K562 (cell line): ENCODE data around the gene INPP5D. TPM values are rescaled to one million over a fixed set of nuclear protein-coding genes. Genes with fewer than 3 reads are reported as not detected.

Experiments used
- ATAC-seq: fragments of 200-7000 bp; cut with Tn5 transposase; 3 replicates; pipeline ENCODE4 v1.9.1; 2020; ENCODE audit warnings: moderate library complexity
- BruUV-seq: library from RNA; stranded (reverse); fragments of 400-500 nt; replicated peaks from 2 replicates; lab custom pipeline; 2021; lab: Mats Ljungman, UMichigan
- CTCF ChIA-PET: fragments of 300-600 bp; formaldehyde crosslinking; extraction: SDS; loops from one replicate; lab custom pipeline; 2021; ENCODE audit warnings: low intra/inter-chr PET ratio; lab: Yijun Ruan, JAX
- POLR2A ChIA-PET: fragments of 300-600, 350-650 bp; sonication (Branson Sonifier 250); formaldehyde crosslinking; extraction: SDS; loops from one replicate; lab custom pipeline; 2021; ENCODE audit warnings: antibody characterized with exemption, inconsistent platforms; lab: Yijun Ruan, JAX
- DNase-seq, 4 experiments: peaks; one replicate each; pipeline versions ENCODE4 v3.0.0 to v3.0.0-alpha.2; 2011 to 2018; ENCODE audit warnings: low spot score in 3 of 4, mixed read lengths in 3 of 4; ENCODE audit errors: extremely low read depth in 1 of 4
- FAIRE-seq: peaks from 2 replicates; lab custom pipeline; 2011; peaks lifted over from hg19 to GRCh38; lab: Jason Lieb, UNC
- H2AFZ ChIP-seq: 2 replicates; pipeline ENCODE4 v1.6.0; 2011; ENCODE audit warnings: low read depth, low read length, control low read depth, inconsistent platforms
- H3K27ac ChIP-seq: fragments of 200-600 bp; 3 replicates; pipeline ENCODE4 v1.8.0; 2011; ENCODE audit warnings: low read depth, mild to moderate bottlenecking, control low read depth, inconsistent platforms, low read length, moderate library complexity, mixed read lengths; ENCODE audit errors: extremely low read depth
- H3K27me3 ChIP-seq, 2 experiments: fragments of 300-600 bp in 1 of 2; 2 replicates in 1 of 2; 3 replicates in 1 of 2; pipeline versions ENCODE4 v1.6.0 to v1.8.0; 2011; ENCODE audit warnings: inconsistent platforms in 2 of 2, low read length in 2 of 2, mild to moderate bottlenecking in 1 of 2, mixed read lengths in 1 of 2, moderate library complexity in 1 of 2; ENCODE audit not compliant: control insufficient read depth in 2 of 2, insufficient read depth in 2 of 2
- H3K36me3 ChIP-seq: fragments of 300-600 bp; 3 replicates; pipeline ENCODE4 v1.8.0; 2011; ENCODE audit warnings: mild to moderate bottlenecking, low read length, inconsistent platforms; ENCODE audit not compliant: control insufficient read depth, insufficient read depth
- H3K4me1 ChIP-seq, 2 experiments: fragments of 200-600 bp in 1 of 2; replicated peaks in 1 of 2; 2 replicates in 1 of 2; 3 replicates in 1 of 2; pipeline versions ENCODE4 v1.5.1 to v1.8.0; 2011; ENCODE audit warnings: inconsistent platforms in 2 of 2, low read length in 2 of 2, mild to moderate bottlenecking in 1 of 2, mixed read lengths in 1 of 2, moderate library complexity in 1 of 2; ENCODE audit not compliant: control insufficient read depth in 2 of 2, insufficient read depth in 2 of 2
- H3K4me2 ChIP-seq: 2 replicates; pipeline ENCODE4 v1.6.1; 2011; ENCODE audit warnings: low read length, control low read depth, inconsistent platforms, mixed read lengths; ENCODE audit not compliant: insufficient read depth
- H3K4me3 ChIP-seq: fragments of 200-600 bp; sonication (generic), shearing (Covaris generic); 2 replicates; pipeline ENCODE4 v1.5.1; 2016; ENCODE audit warnings: control low read depth, inconsistent platforms
- H3K79me2 ChIP-seq: fragments of 200-600 bp; 3 replicates; pipeline ENCODE4 v1.8.0; 2011; ENCODE audit warnings: low read length, inconsistent platforms; ENCODE audit not compliant: control insufficient read depth, insufficient read depth
- H3K9ac ChIP-seq, 2 experiments: 2 replicates each; pipeline versions ENCODE4 v1.6.0 to v1.6.1; 2011; ENCODE audit warnings: low read depth in 2 of 2, low read length in 2 of 2, control low read depth in 1 of 2, inconsistent platforms in 1 of 2, mild to moderate bottlenecking in 1 of 2, mixed read lengths in 1 of 2; ENCODE audit not compliant: insufficient read depth in 1 of 2
- H3K9me1 ChIP-seq: one replicate; pipeline ENCODE4 v1.6.0; 2011; ENCODE audit warnings: inconsistent platforms, mild to moderate bottlenecking, low read length, moderate library complexity; ENCODE audit not compliant: control insufficient read depth, insufficient read depth
- H3K9me3 ChIP-seq: replicated peaks from 2 replicates; pipeline ENCODE4 v1.5.1; 2011; ENCODE audit warnings: low read depth, low read length, inconsistent platforms; ENCODE audit not compliant: control insufficient read depth, insufficient read depth
- H4K20me1 ChIP-seq: replicated peaks from 2 replicates; pipeline ENCODE4 v1.6.1; 2011; ENCODE audit warnings: low read length, inconsistent platforms, mixed read lengths; ENCODE audit not compliant: control insufficient read depth, insufficient read depth
- L3MBTL2 ChIP-seq: fragments of 450-650 bp; IDR thresholded peaks from 2 replicates; pipeline ENCODE4 v1.6.1; 2016; ENCODE audit warnings: mild to moderate bottlenecking, moderate library complexity
- RBM39 ChIP-seq: fragments of 200-400 bp; formaldehyde crosslinking; optimal IDR thresholded peaks from 2 replicates; pipeline ENCODE3; 2018; ENCODE audit warnings: low read depth, low read length
- RCOR1 ChIP-seq, 2 experiments: IDR thresholded peaks; 2 replicates each; pipeline ENCODE4 v1.6.1; 2012; ENCODE audit warnings: low read depth in 2 of 2, low read length in 2 of 2, borderline replicate concordance in 1 of 2, improper control_type of control experiment in 1 of 2
- RFX1 ChIP-seq: fragments of 450-650 bp; IDR thresholded peaks from 2 replicates; pipeline ENCODE4 v1.6.1; 2016; ENCODE audit warnings: mild to moderate bottlenecking, moderate library complexity
- RFX5 ChIP-seq: IDR thresholded peaks from 2 replicates; pipeline ENCODE4 v1.6.1; 2011; ENCODE audit warnings: low read depth, mild to moderate bottlenecking, improper control_type of control experiment, low read length
- ZBTB11 ChIP-seq, 3 experiments: fragments of 200-800 bp in 1 of 3; fragments of 250-450 bp in 1 of 3; fragments of 450-650 bp in 1 of 3; sonication (Bioruptor Pico) in 1 of 3; sonication (Bioruptor generic) in 1 of 3; formaldehyde crosslinking in 1 of 3; IDR thresholded peaks; 2 replicates each; pipeline versions ENCODE4 v1.6.1 to v1.8.0; 2016 to 2022; ENCODE audit warnings: mild to moderate bottlenecking in 2 of 3, missing genetic modification characterization in 2 of 3, missing compliant biosample characterization in 1 of 3, moderate library complexity in 1 of 3
- ZNF518B ChIP-seq: fragments of 250-450 bp; sonication (Bioruptor Pico); IDR thresholded peaks from 2 replicates; pipeline ENCODE4 v1.5.0; 2021; ENCODE audit warnings: mild to moderate bottlenecking, moderate library complexity
- WGBS: fragments of 100-300 bp; shearing (Covaris generic); methylation state at CpG from one replicate; pipeline ENCODE4 v1.1.6; 2016; ENCODE audit warnings: low coverage, mixed read lengths; ENCODE audit not compliant: insufficient coverage; ENCODE audit errors: missing lambda C conversion rate; 5-methylcytosine and 5-hydroxymethylcytosine counted together
- in situ Hi-C: fragments of 300-500 bp; cut with MboI; formaldehyde crosslinking; loops from 4 replicates; pipeline ENCODE4 v1.15.0; 2018; ENCODE audit warnings: inconsistent platforms, mixed read lengths
- intact Hi-C: fragments of 100-400 bp; cut with micrococcal nuclease; formaldehyde crosslinking; loops from 2 replicates; pipeline ENCODE4 v1.14.2; 2022
- polyA plus RNA-seq, 8 experiments: library from polyadenylated mRNA; depleted of rRNA in 4 of 8; stranded (reverse) in 5 of 8; unstranded in 3 of 8; fragments of >200 nt; fragmentation: Nextera tagmentation in 2 of 8; fragmentation: Illumina TruSeq in 1 of 8; extraction: Ambion mirVana in 2 of 8; extraction: Trizol in 1 of 8; gene quantifications; 2 replicates each; pipeline versions ENCODE4 v1.2.1 to v1.2.3, GENCODE V29; 2011 to 2014; ENCODE audit warnings: inconsistent platforms in 1 of 8, missing spikeins in 1 of 8
- total RNA-seq, 7 experiments: library from RNA; depleted of rRNA in 6 of 7; stranded (reverse); fragments of >200 nt in 6 of 7; fragmentation: Illumina TruSeq in 2 of 7; extraction: Trizol in 2 of 7; gene quantifications; 2 replicates each; pipeline versions ENCODE4 v1.2.1 to v1.2.3, GENCODE V29; 2011 to 2021; ENCODE audit warnings: low replicate concordance in 1 of 7
- TF ChIP-seq, protein P1 (sequence below): sonication (generic); formaldehyde crosslinking; IDR thresholded peaks from 2 replicates; pipeline ENCODE4 v1.8.0; 2022; ENCODE audit warnings: missing genetic modification reagents, mild to moderate bottlenecking, borderline replicate concordance

INPP5D gene
- total and polyA plus RNA-seq, 9 of the 15 experiments (the other 6 are each of a cell fraction or from before 2014, with no cell fraction given): 0.55 to 6.2 (median 2.2) TPM

DNA sequence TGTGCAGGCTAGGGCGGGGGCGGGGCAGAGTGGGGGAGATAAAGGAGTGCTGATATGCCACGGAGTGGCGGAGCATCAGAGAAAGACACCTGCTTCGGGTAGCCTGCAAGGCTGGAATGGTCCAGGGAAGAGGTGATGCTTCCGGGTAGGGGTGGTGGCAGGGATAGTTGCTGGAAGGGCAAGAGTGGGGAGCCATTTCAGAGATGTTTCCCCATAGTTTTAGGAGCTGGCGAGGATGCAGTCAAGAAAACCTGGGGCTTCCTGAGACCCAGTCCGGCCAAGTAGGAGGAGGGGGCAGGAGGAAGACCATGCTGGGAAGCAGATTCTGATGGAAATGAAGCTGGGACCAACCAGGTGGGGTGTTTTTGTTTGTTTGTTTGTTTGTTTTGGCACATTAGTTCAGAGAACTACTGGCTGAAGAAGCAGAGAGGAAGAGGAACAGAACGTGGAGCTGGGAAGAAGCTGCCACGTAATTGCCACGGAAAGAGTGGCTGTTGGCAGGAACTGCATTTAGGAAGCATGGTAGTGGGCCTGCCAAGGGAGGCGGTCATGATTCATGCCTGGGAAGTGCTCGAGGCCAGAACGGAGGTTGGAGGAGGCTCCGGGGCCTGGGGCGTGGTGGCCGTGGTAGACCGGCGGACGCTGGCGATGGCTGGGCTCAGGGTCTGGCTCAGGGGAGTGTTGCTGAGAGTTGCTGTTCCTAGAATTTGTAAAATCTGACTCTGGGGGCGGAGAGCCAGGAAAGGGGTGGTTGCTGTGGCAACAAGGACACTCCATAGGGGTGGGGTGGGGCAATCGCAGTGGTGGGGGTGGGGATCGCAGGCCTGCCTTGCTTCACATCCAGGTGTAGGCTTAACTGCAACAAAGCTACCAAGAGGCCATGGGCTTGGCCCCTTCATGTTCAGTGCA lies 8.6 kb upstream of the INPP5D start:
- Histone ChIP-seq H3K27ac (no peak overlapping the region), H2AFZ (peak overlapping the region; percentile 24; the same call in 1 of the 2 replicates), H3K4me2 (peak overlapping the region; percentile 46), H3K27me3 (peaks cover 0 to 14% of the 10 kb centered on the region in 2 experiments; a peak in 1 of 5 replicates), H3K79me2 (no peaks in the 10 kb centered on the region), H3K9ac (no peak overlapping the region), H3K4me1 (peaks cover 0 to 11% of the 10 kb centered on the region in 2 experiments; a peak in 3 of 5 replicates), H3K9me3 (no peaks in the 10 kb centered on the region), H3K9me1 (no peaks in the 10 kb centered on the region), H4K20me1 (no peaks in the 10 kb centered on the region), H3K4me3 (no peak overlapping the region), H3K36me3 (no peaks in the 10 kb centered on the region)
- intact Hi-C loops: no loop called here
- POLR2A ChIA-PET: interaction anchor here (0.6 kb wide), 1 partner anchor 8 kb away, joined by 3 read pairs; the partner anchor contains the start of gene INPP5D
- WGBS: 19% methylated on average over 16 of the region's 24 CpGs
- no peak for FAIRE-seq
- DNase-seq: peak; percentile 21 to 45 (median 34)
- in situ Hi-C loops: no loop called here
- CTCF ChIA-PET: no interaction called here
- BruUV-seq: no TSS peak
- ATAC-seq: peak; percentile 33; the same call in 2 of the 3 replicates
- TF ChIP-seq L3MBTL2 (no peak), RBM39 (no peak), RFX1 (peak; percentile 62), ZBTB11 (CRISPR knock-in tag; IDR thresholded peaks at IDR 0.05) (no peak), RCOR1 (IDR thresholded peaks at IDR 0.05; ENCODE audit: borderline replicate concordance in 1 of 2, low read depth in 2 of 2, low read length in 2 of 2) (0 out of 4 replicates have a peak, but pooled peaks of 1 of the 2 experiments have one; percentile 25), ZNF518B (CRISPR knock-in tag) (no peak), RFX5 (no peak)
- TF ChIP-seq, protein P1, sequence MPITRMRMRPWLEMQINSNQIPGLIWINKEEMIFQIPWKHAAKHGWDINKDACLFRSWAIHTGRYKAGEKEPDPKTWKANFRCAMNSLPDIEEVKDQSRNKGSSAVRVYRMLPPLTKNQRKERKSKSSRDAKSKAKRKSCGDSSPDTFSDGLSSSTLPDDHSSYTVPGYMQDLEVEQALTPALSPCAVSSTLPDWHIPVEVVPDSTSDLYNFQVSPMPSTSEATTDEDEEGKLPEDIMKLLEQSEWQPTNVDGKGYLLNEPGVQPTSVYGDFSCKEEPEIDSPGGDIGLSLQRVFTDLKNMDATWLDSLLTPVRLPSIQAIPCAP (CRISPR knock-in tag): no peak
